Vagina (tissue), 2 donors: ENCODE measurements around the gene KDM4B.

Experiments
- POLR2A ChIP-seq, 2 donors: fragments of 450-650 bp; IDR thresholded peaks; one replicate each; pipeline ENCODE4 v1.6.1; 2017; ENCODE audit warnings: antibody characterized with exemption in 2 of 2, mild to moderate bottlenecking in 2 of 2, moderate library complexity in 2 of 2
- TF ChIP-seq, protein P1 (sequence below), 3 experiments: fragments of 450-650 bp in 2 of 3; fragments of 200-600 bp in 1 of 3; sonication (generic) in 1 of 3; IDR thresholded peaks; one replicate each; pipeline ENCODE4 v1.5.1; 2017 to 2019; ENCODE audit warnings: antibody characterized with exemption in 3 of 3, mild to moderate bottlenecking in 2 of 3, moderate library complexity in 2 of 3

DNA sequence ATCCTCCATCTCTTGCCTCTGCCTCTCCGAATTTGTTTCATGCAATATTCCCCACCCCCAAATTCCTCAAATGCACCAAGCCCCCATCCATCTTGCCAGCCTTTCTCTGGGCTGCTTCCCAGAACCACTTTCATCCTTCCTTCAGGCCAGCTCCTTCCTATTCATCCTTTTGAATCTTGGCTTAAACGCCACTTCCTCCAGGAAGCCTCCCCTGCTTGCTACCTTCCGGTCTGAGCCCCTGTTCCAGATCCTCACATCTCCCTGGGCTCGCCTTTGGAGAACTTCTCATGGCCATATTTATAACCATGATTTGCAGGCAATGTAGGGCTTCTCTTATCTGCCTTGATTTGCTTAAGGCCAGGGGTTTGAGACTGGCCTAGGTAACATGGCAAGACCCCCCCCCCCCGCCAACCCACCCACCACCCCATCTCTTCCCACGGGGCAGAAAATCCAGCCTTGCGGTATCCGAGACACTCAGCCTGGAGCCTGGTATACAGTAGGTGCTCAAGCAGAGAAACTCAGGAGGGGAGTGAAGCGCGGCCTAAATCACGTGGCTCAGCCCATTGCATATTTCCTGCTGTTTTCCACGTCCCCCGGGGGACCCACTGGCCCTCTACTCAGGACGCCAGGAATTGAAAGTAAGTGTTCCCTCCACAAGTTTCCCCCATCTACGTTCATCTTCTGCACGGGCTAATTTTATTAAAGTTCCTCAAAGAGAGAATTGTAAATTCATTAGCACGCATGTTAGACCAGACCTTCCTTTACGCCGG, 219.8 kb downstream of the KDM4B start:
- TF ChIP-seq, protein P1, sequence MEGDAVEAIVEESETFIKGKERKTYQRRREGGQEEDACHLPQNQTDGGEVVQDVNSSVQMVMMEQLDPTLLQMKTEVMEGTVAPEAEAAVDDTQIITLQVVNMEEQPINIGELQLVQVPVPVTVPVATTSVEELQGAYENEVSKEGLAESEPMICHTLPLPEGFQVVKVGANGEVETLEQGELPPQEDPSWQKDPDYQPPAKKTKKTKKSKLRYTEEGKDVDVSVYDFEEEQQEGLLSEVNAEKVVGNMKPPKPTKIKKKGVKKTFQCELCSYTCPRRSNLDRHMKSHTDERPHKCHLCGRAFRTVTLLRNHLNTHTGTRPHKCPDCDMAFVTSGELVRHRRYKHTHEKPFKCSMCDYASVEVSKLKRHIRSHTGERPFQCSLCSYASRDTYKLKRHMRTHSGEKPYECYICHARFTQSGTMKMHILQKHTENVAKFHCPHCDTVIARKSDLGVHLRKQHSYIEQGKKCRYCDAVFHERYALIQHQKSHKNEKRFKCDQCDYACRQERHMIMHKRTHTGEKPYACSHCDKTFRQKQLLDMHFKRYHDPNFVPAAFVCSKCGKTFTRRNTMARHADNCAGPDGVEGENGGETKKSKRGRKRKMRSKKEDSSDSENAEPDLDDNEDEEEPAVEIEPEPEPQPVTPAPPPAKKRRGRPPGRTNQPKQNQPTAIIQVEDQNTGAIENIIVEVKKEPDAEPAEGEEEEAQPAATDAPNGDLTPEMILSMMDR (IDR thresholded peaks at IDR 0.05), result no peak
- no peak for TF ChIP-seq POLR2A (IDR thresholded peaks at IDR 0.05)
